Esophagus squamous epithelium (tissue), 4 donors: ENCODE results near the gene TOB1.

Experiments
- POLR2A ChIP-seq, 4 donors: fragments of 450-650 bp; IDR thresholded peaks; one replicate each; pipeline ENCODE4 v1.6.1; 2017; ENCODE audit warnings: antibody characterized with exemption in 4 of 4, mild to moderate bottlenecking in 4 of 4, moderate library complexity in 3 of 4
- TF ChIP-seq, protein P1 (sequence below), 6 experiments: fragments of 450-650 bp in 4 of 6; fragments of 200-600 bp in 2 of 6; sonication (generic) in 2 of 6; IDR thresholded peaks; one replicate each; pipeline ENCODE4 v1.5.1; 2016 to 2019; ENCODE audit warnings: antibody characterized with exemption in 6 of 6, mild to moderate bottlenecking in 4 of 6, moderate library complexity in 4 of 6

DNA sequence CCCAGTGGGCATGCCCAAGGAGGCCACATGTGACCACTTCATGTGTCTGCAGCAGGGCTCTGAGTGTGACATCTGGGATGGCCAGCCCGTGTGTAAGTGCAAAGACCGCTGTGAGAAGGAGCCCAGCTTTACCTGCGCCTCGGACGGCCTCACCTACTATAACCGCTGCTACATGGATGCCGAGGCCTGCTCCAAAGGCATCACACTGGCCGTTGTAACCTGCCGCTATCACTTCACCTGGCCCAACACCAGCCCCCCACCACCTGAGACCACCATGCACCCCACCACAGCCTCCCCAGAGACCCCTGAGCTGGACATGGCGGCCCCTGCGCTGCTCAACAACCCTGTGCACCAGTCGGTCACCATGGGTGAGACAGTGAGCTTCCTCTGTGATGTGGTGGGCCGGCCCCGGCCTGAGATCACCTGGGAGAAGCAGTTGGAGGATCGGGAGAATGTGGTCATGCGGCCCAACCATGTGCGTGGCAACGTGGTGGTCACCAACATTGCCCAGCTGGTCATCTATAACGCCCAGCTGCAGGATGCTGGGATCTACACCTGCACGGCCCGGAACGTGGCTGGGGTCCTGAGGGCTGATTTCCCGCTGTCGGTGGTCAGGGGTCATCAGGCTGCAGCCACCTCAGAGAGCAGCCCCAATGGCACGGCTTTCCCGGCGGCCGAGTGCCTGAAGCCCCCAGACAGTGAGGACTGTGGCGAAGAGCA, 26.4 kb downstream of the TOB1 start:
- TF ChIP-seq, protein P1, sequence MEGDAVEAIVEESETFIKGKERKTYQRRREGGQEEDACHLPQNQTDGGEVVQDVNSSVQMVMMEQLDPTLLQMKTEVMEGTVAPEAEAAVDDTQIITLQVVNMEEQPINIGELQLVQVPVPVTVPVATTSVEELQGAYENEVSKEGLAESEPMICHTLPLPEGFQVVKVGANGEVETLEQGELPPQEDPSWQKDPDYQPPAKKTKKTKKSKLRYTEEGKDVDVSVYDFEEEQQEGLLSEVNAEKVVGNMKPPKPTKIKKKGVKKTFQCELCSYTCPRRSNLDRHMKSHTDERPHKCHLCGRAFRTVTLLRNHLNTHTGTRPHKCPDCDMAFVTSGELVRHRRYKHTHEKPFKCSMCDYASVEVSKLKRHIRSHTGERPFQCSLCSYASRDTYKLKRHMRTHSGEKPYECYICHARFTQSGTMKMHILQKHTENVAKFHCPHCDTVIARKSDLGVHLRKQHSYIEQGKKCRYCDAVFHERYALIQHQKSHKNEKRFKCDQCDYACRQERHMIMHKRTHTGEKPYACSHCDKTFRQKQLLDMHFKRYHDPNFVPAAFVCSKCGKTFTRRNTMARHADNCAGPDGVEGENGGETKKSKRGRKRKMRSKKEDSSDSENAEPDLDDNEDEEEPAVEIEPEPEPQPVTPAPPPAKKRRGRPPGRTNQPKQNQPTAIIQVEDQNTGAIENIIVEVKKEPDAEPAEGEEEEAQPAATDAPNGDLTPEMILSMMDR (IDR thresholded peaks at IDR 0.05): no peak
- TF ChIP-seq POLR2A (IDR thresholded peaks at IDR 0.05): no peak
